ENCODE measurements around the gene LRRC3B. TPM values are rescaled to one million over a fixed set of nuclear protein-coding genes. Genes with fewer than 3 reads are reported as not detected.

LRRC3B gene
- total and polyA plus RNA-seq, 4 donors = 0.08 to 0.19 TPM; not detected in 2

DNA sequence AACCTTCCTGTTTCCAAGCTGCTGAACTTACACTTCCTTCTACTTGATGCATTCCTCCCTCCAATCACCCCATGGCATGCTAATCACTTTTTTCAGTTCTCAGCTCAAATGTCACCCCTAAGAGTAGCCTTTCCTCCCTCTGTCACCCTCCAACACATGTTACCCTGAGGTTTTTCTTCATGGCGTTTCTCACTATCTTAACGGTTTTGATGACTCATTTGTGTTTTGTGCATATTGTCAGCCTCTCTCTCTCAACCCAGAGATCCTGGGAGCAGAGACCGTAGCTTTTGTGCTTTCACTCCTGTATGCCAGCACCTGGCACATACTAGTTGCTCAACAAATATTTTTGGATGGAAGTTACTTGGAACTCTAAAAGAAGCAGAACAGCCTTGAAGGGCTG is 24.5 kb downstream of the LRRC3B start:
- Histone ChIP-seq H3K27me3 (ENCODE audit: control insufficient read depth in 4 of 4, insufficient read depth in 4 of 4, low read length in 3 of 4) (no peaks in the 10 kb centered on the region), H3K4me1 (ENCODE audit: control insufficient read depth in 4 of 4, insufficient read depth in 4 of 4, low read length in 3 of 4) (no peaks in the 10 kb centered on the region), H3K4me3 (ENCODE audit: low read depth in 1 of 3, low read length in 3 of 3) (no peak overlapping the region), H3K9me3 (ENCODE audit: control insufficient read depth in 4 of 4, low read length in 3 of 4) (no peaks in the 10 kb centered on the region), H3K27ac (ENCODE audit: low read depth in 1 of 2, low read length in 2 of 2) (no peak overlapping the region), H3K36me3 (ENCODE audit: control insufficient read depth in 4 of 4, insufficient read depth in 3 of 4, low read depth in 1 of 4, low read length in 3 of 4) (no peaks in the 10 kb centered on the region), H3K9ac (ENCODE audit: low read depth in 1 of 2, low read length in 2 of 2) (no peak overlapping the region)
- WGBS = 75% methylated on average over 3 of the region's 3 CpGs
- TF ChIP-seq, protein P1, sequence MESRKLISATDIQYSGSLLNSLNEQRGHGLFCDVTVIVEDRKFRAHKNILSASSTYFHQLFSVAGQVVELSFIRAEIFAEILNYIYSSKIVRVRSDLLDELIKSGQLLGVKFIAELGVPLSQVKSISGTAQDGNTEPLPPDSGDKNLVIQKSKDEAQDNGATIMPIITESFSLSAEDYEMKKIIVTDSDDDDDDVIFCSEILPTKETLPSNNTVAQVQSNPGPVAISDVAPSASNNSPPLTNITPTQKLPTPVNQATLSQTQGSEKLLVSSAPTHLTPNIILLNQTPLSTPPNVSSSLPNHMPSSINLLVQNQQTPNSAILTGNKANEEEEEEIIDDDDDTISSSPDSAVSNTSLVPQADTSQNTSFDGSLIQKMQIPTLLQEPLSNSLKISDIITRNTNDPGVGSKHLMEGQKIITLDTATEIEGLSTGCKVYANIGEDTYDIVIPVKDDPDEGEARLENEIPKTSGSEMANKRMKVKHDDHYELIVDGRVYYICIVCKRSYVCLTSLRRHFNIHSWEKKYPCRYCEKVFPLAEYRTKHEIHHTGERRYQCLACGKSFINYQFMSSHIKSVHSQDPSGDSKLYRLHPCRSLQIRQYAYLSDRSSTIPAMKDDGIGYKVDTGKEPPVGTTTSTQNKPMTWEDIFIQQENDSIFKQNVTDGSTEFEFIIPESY (IDR thresholded peaks at IDR 0.05) = no peak
- TF ChIP-seq JUND (IDR thresholded peaks at IDR 0.05) (no peak), RXRA (IDR thresholded peaks at IDR 0.05) (no peak)
- no peak for DNase-seq (ENCODE audit: low spot score)

DNA sequence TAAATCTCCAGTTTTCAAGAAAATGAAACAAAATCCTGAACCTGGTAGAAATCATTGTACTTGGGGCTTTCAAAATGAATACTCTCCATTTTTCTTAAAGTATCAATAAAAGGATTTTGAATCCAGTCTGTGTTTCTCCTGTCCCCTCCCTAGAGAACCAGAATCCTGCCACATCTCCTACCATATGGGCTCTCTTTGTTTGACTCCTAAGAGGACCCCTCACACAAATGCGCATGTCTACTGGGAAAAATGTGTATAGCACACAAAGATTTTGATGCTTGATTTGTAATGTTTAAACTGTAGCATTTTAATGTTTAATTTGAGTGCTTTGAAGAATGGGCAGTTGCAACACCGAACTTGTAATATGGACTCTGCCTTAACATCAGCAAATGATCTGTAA is 25.9 kb downstream of the LRRC3B start:
- Histone ChIP-seq H3K4me3 (ENCODE audit: low read depth in 1 of 3, low read length in 3 of 3) (no peak overlapping the region), H3K9me3 (ENCODE audit: control insufficient read depth in 4 of 4, low read length in 3 of 4) (no peaks in the 10 kb centered on the region), H3K4me1 (ENCODE audit: control insufficient read depth in 4 of 4, insufficient read depth in 4 of 4, low read length in 3 of 4) (no peaks in the 10 kb centered on the region), H3K27ac (ENCODE audit: low read depth in 1 of 2, low read length in 2 of 2) (no peak overlapping the region), H3K9ac (ENCODE audit: low read depth in 1 of 2, low read length in 2 of 2) (no peak overlapping the region), H3K27me3 (ENCODE audit: control insufficient read depth in 4 of 4, insufficient read depth in 4 of 4, low read length in 3 of 4) (no peaks in the 10 kb centered on the region), H3K36me3 (ENCODE audit: control insufficient read depth in 4 of 4, insufficient read depth in 3 of 4, low read depth in 1 of 4, low read length in 3 of 4) (no peaks in the 10 kb centered on the region)
- DNase-seq (ENCODE audit: low spot score) = no peak
- WGBS = 79% methylated on average over 2 of the region's 2 CpGs
- TF ChIP-seq TAF1 (conservative IDR thresholded peaks at IDR 0.05) (no peak), EGR1 (IDR thresholded peaks at IDR 0.05; ENCODE audit: low read depth in 2 of 2) (no peak), FOXA2 (IDR thresholded peaks at IDR 0.05) (no peak), NR2F2 (IDR thresholded peaks at IDR 0.05) (no peak), HNF4A (conservative IDR thresholded peaks at IDR 0.05) (no peak), RAD21 (IDR thresholded peaks at IDR 0.05) (no peak), FOXA1 (IDR thresholded peaks at IDR 0.05) (no peak), YY1 (IDR thresholded peaks at IDR 0.05) (no peak), JUND (IDR thresholded peaks at IDR 0.05) (no peak)

DNA sequence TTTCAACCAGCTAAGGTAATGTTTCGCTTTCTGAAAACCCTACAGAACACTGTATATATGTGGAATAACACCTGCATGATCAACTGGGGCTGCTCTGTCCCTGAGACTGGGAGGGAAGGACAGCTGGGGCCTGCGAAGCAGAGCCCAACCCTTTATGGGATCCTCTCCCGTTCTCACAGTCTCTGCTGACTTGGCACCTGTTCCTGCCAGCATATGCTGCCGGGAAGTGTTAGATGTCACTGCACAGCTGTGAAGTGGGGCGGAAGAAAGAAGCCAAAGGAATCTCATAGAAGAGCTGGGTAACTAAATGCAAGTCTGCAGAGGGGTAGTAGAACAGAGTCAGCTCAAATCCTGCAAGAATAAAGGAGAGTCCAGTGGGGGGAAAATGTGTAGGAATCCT is 29.6 kb downstream of the LRRC3B start:
- Histone ChIP-seq H3K36me3 (ENCODE audit: control insufficient read depth in 4 of 4, insufficient read depth in 3 of 4, low read depth in 1 of 4, low read length in 3 of 4) (no peaks in the 10 kb centered on the region), H3K27me3 (ENCODE audit: control insufficient read depth in 4 of 4, insufficient read depth in 4 of 4, low read length in 3 of 4) (no peaks in the 10 kb centered on the region), H3K9me3 (ENCODE audit: control insufficient read depth in 4 of 4, low read length in 3 of 4) (no peaks in the 10 kb centered on the region), H3K4me1 (ENCODE audit: control insufficient read depth in 4 of 4, insufficient read depth in 4 of 4, low read length in 3 of 4) (no peaks in the 10 kb centered on the region), H3K9ac (ENCODE audit: low read depth in 1 of 2, low read length in 2 of 2) (no peak overlapping the region), H3K27ac (ENCODE audit: low read depth in 1 of 2, low read length in 2 of 2) (no peak overlapping the region), H3K4me3 (ENCODE audit: low read depth in 1 of 3, low read length in 3 of 3) (no peak overlapping the region)
- DNase-seq (ENCODE audit: low spot score) = no peak
- TF ChIP-seq, protein P1 (IDR thresholded peaks at IDR 0.05) = no peak
- TF ChIP-seq HNF4G (IDR thresholded peaks at IDR 0.05) (no peak), TAF1 (conservative IDR thresholded peaks at IDR 0.05) (no peak), RAD21 (IDR thresholded peaks at IDR 0.05) (no peak), RXRA (IDR thresholded peaks at IDR 0.05) (no peak), FOXA2 (IDR thresholded peaks at IDR 0.05) (no peak), HNF4A (conservative IDR thresholded peaks at IDR 0.05) (no peak), SP1 (IDR thresholded peaks at IDR 0.05) (no peak), GABPA (IDR thresholded peaks at IDR 0.05 in 1 of 2, conservative IDR thresholded peaks at IDR 0.05 in 1 of 2) (no peak), FOXA1 (IDR thresholded peaks at IDR 0.05) (no peak), YY1 (IDR thresholded peaks at IDR 0.05) (no peak)
- TF ChIP-seq, protein P2, sequence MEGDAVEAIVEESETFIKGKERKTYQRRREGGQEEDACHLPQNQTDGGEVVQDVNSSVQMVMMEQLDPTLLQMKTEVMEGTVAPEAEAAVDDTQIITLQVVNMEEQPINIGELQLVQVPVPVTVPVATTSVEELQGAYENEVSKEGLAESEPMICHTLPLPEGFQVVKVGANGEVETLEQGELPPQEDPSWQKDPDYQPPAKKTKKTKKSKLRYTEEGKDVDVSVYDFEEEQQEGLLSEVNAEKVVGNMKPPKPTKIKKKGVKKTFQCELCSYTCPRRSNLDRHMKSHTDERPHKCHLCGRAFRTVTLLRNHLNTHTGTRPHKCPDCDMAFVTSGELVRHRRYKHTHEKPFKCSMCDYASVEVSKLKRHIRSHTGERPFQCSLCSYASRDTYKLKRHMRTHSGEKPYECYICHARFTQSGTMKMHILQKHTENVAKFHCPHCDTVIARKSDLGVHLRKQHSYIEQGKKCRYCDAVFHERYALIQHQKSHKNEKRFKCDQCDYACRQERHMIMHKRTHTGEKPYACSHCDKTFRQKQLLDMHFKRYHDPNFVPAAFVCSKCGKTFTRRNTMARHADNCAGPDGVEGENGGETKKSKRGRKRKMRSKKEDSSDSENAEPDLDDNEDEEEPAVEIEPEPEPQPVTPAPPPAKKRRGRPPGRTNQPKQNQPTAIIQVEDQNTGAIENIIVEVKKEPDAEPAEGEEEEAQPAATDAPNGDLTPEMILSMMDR (IDR thresholded peaks at IDR 0.05; ENCODE audit: low read depth, low read length, missing input control) = no peak
- TF ChIP-seq, protein P3, sequence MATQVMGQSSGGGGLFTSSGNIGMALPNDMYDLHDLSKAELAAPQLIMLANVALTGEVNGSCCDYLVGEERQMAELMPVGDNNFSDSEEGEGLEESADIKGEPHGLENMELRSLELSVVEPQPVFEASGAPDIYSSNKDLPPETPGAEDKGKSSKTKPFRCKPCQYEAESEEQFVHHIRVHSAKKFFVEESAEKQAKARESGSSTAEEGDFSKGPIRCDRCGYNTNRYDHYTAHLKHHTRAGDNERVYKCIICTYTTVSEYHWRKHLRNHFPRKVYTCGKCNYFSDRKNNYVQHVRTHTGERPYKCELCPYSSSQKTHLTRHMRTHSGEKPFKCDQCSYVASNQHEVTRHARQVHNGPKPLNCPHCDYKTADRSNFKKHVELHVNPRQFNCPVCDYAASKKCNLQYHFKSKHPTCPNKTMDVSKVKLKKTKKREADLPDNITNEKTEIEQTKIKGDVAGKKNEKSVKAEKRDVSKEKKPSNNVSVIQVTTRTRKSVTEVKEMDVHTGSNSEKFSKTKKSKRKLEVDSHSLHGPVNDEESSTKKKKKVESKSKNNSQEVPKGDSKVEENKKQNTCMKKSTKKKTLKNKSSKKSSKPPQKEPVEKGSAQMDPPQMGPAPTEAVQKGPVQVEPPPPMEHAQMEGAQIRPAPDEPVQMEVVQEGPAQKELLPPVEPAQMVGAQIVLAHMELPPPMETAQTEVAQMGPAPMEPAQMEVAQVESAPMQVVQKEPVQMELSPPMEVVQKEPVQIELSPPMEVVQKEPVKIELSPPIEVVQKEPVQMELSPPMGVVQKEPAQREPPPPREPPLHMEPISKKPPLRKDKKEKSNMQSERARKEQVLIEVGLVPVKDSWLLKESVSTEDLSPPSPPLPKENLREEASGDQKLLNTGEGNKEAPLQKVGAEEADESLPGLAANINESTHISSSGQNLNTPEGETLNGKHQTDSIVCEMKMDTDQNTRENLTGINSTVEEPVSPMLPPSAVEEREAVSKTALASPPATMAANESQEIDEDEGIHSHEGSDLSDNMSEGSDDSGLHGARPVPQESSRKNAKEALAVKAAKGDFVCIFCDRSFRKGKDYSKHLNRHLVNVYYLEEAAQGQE (IDR thresholded peaks at IDR 0.05) = no peak
- TF ChIP-seq, protein P4, sequence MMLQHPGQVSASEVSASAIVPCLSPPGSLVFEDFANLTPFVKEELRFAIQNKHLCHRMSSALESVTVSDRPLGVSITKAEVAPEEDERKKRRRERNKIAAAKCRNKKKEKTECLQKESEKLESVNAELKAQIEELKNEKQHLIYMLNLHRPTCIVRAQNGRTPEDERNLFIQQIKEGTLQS (IDR thresholded peaks at IDR 0.05) = no peak
- TF ChIP-seq, protein P5, sequence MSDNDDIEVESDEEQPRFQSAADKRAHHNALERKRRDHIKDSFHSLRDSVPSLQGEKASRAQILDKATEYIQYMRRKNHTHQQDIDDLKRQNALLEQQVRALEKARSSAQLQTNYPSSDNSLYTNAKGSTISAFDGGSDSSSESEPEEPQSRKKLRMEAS (IDR thresholded peaks at IDR 0.05) = no peak
- WGBS = 71% methylated on average over 5 of the region's 5 CpGs
